Measurements from ENCODE around the gene PSENEN.

GRCh38 chr19:35775298-35776101, 30.0 kb downstream of the PSENEN start, which contains the start of gene ARHGAP33:
- TF ChIP-seq CTCF (IDR thresholded peaks at IDR 0.05) (peak in 1 of 7 experiments; percentile 0), POLR2A (IDR thresholded peaks at IDR 0.05) (no peak)
